Stimulated activated memory B cell treated with anti-CD40 and anti-IgM and Interleukin-4, amounts not matched to agents 10 μg/mL and 1 μg/mL and 100 μg/mL, for 72 hours (primary cell): Measurements from ENCODE around the gene DPP10.

Experiments used
- ATAC-seq: fragments of 150-1000 bp; cut with Tn5 transposase; 2 replicates; pipeline ENCODE4 v1.10.0; 2021
- H3K27ac Mint-ChIP-seq: one replicate; pipeline ENCODE4 v1.8.0; 2022; ENCODE audit warnings: mild to moderate bottlenecking, mixed read lengths
- H3K27me3 Mint-ChIP-seq: one replicate; pipeline ENCODE4 v1.8.0; 2022; ENCODE audit warnings: mixed read lengths
- H3K36me3 Mint-ChIP-seq: one replicate; pipeline ENCODE4 v1.8.0; 2022; ENCODE audit warnings: mixed read lengths
- H3K4me1 Mint-ChIP-seq: one replicate; pipeline ENCODE4 v1.8.0; 2022; ENCODE audit warnings: mixed read lengths
- H3K4me3 Mint-ChIP-seq: one replicate; pipeline ENCODE4 v1.8.0; 2022; ENCODE audit warnings: mild to moderate bottlenecking, moderate library complexity, mixed read lengths
- H3K9me3 Mint-ChIP-seq: one replicate; pipeline ENCODE4 v1.8.0; 2022; ENCODE audit warnings: mixed read lengths

The DPP10 gene

DNA sequence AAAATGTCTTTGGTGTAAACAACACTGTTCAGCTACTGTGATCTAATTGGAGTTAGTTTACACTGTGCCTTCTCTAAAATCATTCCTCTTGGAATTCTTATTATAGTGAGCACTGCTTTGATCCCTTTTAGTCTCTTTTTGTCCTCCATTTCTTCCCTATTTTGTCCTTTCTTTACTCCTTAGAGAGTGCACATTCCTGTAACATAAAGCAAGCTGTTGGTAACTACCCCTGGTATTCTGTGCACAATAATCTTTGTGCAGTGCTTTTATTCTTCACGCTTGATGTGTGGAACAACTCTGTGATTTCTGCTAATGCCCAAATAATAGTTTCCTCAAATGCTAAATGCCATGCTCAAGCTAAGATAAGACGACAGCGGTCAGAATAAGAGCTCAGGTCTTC is 401.5 kb downstream of the DPP10 start:
- no peak for ATAC-seq
- no peaks in the 10 kb centered on the region for H3K36me3 Mint-ChIP-seq
- H3K4me1 Mint-ChIP-seq = no peaks in the 10 kb centered on the region
- no peak overlapping the region for H3K27ac Mint-ChIP-seq
- H3K4me3 Mint-ChIP-seq = no peak overlapping the region
- no peaks in the 10 kb centered on the region for H3K27me3 Mint-ChIP-seq
- no peaks in the 10 kb centered on the region for H3K9me3 Mint-ChIP-seq

DNA sequence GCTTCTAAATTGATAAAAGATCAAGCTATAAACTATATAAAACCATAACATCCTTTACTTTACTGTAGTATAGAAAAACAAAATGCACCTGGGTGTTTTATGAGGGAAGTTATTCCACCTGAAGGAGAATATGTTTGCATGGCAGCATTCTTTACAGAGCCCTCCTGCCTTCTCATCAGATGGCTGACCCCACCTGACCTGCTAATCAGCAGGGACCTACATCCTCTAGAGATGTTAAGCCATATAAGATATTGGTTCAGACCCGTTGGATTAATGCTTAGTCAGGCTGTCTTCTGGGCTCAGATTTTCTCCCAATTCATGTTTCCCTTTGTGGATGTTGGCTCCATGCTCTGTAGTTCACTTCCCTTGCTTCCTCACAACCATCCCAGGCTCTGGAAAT is 414.8 kb downstream of the DPP10 start:
- Mint-ChIP-seq H3K4me1 (no peaks in the 10 kb centered on the region), H3K27ac (no peak overlapping the region), H3K4me3 (no peak overlapping the region), H3K27me3 (no peaks in the 10 kb centered on the region), H3K36me3 (no peaks in the 10 kb centered on the region), H3K9me3 (no peaks in the 10 kb centered on the region)
- no peak for ATAC-seq

DNA sequence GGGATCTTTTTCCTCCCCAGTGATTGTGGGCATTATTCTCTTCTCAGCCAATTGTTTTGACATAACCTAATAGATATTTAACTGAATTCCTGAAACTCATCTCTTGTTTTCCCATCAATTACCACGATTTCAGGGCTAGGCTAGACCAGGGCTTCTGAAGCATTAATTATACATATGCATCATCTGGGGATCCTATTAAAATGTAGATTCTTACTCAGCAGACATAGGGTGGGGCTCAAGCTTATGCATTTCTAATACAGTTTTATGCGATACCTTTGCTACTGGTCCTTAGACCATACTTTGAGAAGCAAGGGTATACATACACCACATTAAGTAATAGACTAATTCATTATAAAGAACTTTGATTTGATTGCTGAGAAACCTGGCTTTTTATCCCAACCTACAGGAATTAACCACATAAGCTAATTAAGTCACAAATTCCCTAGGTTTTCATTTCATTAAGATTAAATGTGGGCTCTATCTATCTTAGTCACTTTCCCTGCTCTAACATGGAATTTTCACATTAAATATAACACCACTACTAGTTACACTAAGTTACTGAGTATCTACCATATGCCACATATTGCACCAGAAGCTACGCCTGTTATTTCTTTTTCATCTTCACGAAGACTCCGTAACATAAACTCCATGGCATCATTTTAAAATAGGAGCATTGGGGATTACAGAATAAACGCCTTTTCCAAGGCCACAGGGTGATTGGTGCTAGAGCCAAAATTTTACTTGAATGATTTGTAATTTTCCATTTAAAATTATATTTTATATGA is 417.5 kb downstream of the DPP10 start:
- Mint-ChIP-seq H3K4me3 (no peak overlapping the region), H3K4me1 (no peaks in the 10 kb centered on the region), H3K9me3 (no peaks in the 10 kb centered on the region), H3K27me3 (no peaks in the 10 kb centered on the region), H3K36me3 (no peaks in the 10 kb centered on the region), H3K27ac (no peak overlapping the region)
- ATAC-seq = no peak

DNA sequence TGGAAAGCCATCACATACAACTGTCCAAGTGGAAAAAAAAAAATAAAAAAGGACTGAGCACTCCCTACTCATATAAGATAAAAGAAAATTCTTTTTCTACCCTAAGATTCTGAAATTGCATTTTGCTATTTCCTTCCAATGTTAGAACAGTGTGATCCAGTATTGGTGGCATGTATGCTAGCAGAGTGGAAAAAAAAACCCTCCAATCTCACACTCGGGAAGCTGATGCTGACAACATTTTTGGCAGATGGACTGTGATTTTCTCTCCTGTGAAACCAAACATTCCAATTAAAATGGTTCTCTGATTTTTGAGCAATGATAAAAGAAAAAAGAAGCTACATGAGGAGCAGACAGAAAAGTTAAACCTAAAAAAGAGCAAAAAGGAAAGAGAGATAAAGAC is 419.8 kb downstream of the DPP10 start:
- Mint-ChIP-seq H3K27ac (no peak overlapping the region), H3K36me3 (no peaks in the 10 kb centered on the region), H3K4me1 (no peaks in the 10 kb centered on the region), H3K27me3 (no peaks in the 10 kb centered on the region), H3K9me3 (no peaks in the 10 kb centered on the region), H3K4me3 (no peak overlapping the region)
- ATAC-seq = no peak

DNA sequence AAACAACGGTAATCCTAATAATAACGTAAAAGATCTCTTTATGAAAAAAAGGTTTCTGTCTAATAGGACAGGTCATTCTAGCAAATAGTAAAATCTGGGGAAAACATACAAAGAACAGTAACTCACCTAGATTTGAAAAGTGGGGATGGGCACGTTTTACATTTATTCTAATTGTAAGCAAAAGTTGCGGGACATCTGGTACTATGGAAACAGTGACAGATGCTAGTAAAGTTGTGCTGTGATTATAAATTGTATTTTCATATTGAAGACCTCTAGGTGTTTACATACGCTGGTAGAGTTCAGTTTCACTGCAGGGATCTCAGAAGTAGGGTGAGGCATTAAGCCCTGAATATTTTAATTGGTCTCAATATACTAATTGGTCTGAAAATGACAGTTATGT is 422.5 kb downstream of the DPP10 start:
- Mint-ChIP-seq H3K4me3 (no peak overlapping the region), H3K4me1 (no peaks in the 10 kb centered on the region), H3K36me3 (no peaks in the 10 kb centered on the region), H3K27ac (no peak overlapping the region), H3K27me3 (no peaks in the 10 kb centered on the region), H3K9me3 (no peaks in the 10 kb centered on the region)
- no peak for ATAC-seq

DNA sequence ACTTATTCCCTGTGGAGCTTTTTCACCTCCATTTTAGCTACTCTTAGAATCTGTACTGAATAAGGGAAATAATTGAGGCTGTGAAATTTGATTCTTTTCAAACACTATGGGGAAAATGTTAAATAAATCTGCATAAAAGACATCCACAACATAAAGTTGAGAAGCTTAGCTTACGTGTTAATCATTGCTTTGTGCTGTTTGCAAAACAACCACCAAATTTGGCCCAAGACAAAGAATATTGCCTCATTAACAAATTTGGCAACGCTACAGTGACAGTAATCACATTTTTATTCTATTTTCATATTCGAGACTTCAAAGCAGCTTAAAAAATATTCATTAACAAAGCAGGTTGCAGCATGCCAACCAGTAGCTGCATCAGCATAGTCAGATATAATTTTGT is 437.6 kb downstream of the DPP10 start:
- no peak overlapping the region for H3K4me3 Mint-ChIP-seq
- no peak overlapping the region for H3K27ac Mint-ChIP-seq
- no peaks in the 10 kb centered on the region for H3K4me1 Mint-ChIP-seq
- H3K9me3 Mint-ChIP-seq = peaks cover 4% of the 10 kb centered on the region
- H3K36me3 Mint-ChIP-seq = no peaks in the 10 kb centered on the region
- no peak for ATAC-seq
- H3K27me3 Mint-ChIP-seq = peaks cover 9% of the 10 kb centered on the region

DNA sequence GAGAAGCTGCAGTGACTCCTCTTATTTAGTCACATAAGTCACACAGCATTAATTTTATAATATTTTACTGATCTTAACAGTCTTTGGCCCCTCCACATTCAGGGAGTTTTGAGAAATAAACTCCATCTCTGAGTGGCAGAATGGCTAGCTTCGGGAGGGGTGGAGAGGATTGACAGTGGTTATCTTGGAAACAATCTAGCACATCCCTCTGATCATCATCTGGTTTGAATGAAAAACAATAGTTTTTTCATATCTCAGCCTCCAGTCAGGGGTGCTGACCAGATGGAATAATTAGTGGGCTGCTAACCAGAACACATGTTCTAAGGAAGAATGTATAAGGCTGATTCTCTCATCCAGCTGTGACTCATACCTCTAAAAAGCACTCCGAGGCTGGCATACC is 477.5 kb downstream of the DPP10 start:
- Mint-ChIP-seq H3K36me3 (no peaks in the 10 kb centered on the region), H3K4me1 (no peaks in the 10 kb centered on the region), H3K27me3 (no peaks in the 10 kb centered on the region), H3K27ac (no peak overlapping the region), H3K4me3 (no peak overlapping the region), H3K9me3 (peaks cover 5% of the 10 kb centered on the region)
- no peak for ATAC-seq

DNA sequence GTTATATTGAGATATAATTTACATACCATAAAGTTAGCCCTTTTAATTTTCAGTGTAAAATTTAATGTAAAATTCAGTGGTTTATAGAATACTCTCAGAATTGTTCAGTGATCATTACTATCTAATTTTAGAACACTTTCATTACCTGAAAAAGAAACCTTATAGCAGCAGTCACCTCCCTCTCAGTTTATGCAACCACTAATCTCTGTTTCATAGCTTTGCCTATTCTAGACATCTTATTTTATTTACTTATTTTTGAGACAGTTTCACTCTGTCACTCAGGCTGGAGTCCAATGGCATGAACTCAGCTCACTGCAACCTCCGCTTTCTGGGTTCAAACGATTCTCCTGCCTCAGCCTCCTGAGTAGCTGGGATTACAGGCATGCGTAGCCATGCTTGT is 479.6 kb downstream of the DPP10 start:
- Mint-ChIP-seq H3K4me1 (no peaks in the 10 kb centered on the region), H3K27me3 (no peaks in the 10 kb centered on the region), H3K27ac (no peak overlapping the region), H3K4me3 (no peak overlapping the region), H3K9me3 (peaks cover 2% of the 10 kb centered on the region), H3K36me3 (no peaks in the 10 kb centered on the region)
- no peak for ATAC-seq

DNA sequence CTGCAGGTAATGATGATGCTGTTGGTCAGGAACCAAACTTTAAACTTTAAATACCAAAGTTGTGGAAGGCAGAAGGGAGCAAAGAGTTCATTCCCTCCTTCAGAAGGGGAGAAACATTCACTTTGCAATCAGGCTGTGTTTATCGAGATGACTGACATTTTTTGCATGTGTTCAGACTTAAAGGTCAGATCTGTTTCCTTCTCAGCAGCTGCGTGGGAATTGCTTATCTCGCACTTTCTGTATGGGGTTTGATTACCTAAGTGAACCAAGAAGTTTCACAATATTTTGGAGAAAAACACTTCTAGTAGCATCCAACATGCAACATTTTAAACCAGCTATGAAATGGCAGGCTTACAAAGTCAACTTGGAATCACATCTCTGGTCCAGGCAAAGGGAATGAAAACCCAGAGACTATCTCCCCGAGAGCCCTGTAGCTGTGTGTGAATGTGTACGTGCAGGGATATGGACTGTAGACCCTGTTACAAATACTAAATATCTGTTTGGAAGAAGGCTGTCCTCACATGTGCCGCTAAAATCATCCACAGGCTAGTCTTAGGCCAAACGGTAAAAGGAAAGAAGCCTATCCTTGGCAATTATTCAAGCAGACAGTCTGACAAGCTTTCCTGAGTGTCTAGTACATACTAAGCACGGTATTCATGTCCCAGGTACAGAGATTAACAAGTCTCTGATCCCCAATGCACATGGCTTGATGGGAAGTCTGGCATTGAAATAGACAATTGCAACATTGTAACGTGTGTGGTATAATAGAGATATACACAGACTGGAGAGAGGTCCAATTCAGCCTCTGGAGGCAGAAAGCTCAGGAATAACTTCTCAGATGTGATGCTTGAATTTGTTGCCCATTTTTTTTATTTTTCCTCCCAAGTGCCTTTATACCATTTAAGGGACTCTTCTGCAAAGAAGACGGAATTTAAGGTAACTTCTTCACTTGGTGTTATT is 483.1 kb downstream of the DPP10 start:
- Mint-ChIP-seq H3K4me3 (no peak overlapping the region), H3K27ac (no peak overlapping the region), H3K9me3 (peaks cover 5% of the 10 kb centered on the region), H3K27me3 (no peaks in the 10 kb centered on the region), H3K36me3 (no peaks in the 10 kb centered on the region), H3K4me1 (no peaks in the 10 kb centered on the region)
- no peak for ATAC-seq

DNA sequence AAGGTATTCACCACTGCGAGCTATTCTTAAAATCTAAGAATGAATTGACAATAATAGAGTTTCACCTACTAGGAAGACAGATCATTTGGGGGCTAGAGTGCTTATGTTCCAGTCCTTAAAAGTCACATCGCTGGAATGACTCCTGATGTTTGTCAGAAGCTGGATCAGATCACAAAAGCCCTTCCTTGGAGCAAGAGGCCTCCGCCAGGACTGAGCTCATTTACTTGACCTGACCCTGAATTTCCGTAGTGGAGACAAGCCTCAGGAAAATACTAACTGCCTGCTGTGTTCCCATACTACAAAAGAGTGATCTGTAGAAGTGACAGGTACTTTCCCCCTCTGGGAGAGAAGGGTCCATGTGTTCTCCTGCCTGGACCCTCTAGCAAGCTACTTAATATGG is 483.9 kb downstream of the DPP10 start:
- no peak overlapping the region for H3K27ac Mint-ChIP-seq
- no peaks in the 10 kb centered on the region for H3K4me1 Mint-ChIP-seq
- no peaks in the 10 kb centered on the region for H3K27me3 Mint-ChIP-seq
- no peak for ATAC-seq
- H3K36me3 Mint-ChIP-seq = no peaks in the 10 kb centered on the region
- peaks cover 10% of the 10 kb centered on the region for H3K9me3 Mint-ChIP-seq
- H3K4me3 Mint-ChIP-seq = no peak overlapping the region

DNA sequence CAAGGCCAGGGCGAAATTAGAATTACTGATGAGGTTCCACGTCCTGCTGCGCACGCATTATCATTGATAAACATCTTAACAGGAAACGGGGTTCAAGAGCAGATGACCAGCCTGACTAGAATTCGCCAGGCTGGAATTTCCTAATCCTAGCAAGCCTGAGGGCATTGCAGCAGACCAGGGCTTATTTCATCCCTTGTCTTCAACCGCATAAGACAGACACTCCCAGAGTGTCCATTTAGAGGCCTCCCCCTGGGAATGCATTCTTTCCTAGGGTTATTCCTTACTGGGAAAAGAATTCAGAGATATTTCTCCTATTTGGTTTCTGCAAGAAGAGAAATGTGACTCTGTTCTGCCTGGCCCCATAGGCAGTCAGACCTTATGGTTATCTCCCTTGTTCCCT is 486.8 kb downstream of the DPP10 start:
- Mint-ChIP-seq H3K36me3 (no peaks in the 10 kb centered on the region), H3K4me1 (no peaks in the 10 kb centered on the region), H3K9me3 (peaks cover 11% of the 10 kb centered on the region), H3K27me3 (no peaks in the 10 kb centered on the region), H3K4me3 (no peak overlapping the region), H3K27ac (no peak overlapping the region)
- ATAC-seq = no peak

DNA sequence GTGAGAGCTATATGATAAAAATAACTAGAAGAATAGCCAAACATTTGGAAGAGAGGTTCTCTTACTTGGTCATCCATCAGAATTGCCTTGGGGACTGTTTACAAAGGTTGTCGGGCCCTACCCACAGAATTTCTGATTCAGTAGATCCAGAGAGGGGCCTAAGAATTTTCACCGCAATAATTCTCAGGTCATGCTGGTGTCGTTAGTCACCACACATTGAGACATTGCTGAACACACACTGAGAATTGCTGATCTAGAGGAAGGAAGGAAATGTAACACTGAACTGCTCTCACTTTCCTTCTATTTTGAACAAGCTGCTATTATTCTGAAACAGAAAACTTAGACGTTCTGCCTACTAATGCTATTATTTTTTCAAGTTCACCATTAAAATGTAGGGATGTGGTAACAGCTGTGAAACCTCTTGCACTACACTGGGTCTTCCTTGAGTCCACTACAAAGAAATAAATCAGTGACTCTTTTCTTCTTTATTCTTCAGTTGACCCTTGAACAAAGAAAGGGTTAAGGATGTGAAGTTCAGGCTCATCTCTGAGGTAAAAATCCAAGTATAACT is 491.3 kb downstream of the DPP10 start:
- peaks cover 11% of the 10 kb centered on the region for H3K9me3 Mint-ChIP-seq

DNA sequence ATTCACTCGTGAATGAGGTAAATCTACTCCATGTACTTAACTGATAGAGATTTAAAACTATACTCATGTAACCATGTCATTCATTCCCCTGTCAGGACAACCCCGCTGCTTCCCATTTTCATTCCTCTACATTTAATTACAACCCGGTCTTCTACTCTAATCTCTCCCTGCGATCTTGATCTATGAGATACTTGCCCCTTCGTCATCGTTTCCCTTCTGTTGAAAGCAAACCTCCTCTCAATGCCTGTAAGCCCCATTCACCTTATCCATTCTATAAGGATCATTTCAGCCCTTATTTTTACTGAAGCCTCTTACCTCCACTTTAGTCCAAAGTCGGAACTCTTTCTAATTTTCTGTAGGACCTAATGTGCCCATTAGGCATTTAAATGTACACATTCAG is 492.6 kb downstream of the DPP10 start:
- no peak for ATAC-seq
- H3K4me3 Mint-ChIP-seq = no peak overlapping the region
- H3K27ac Mint-ChIP-seq = no peak overlapping the region

More for the DNA sequence above, 491.3 kb downstream of the DPP10 start:
- H3K4me3 Mint-ChIP-seq = no peak overlapping the region
- no peaks in the 10 kb centered on the region for H3K36me3 Mint-ChIP-seq
- no peak overlapping the region for H3K27ac Mint-ChIP-seq
- ATAC-seq = no peak
- no peaks in the 10 kb centered on the region for H3K4me1 Mint-ChIP-seq
- H3K27me3 Mint-ChIP-seq = no peaks in the 10 kb centered on the region

DNA sequence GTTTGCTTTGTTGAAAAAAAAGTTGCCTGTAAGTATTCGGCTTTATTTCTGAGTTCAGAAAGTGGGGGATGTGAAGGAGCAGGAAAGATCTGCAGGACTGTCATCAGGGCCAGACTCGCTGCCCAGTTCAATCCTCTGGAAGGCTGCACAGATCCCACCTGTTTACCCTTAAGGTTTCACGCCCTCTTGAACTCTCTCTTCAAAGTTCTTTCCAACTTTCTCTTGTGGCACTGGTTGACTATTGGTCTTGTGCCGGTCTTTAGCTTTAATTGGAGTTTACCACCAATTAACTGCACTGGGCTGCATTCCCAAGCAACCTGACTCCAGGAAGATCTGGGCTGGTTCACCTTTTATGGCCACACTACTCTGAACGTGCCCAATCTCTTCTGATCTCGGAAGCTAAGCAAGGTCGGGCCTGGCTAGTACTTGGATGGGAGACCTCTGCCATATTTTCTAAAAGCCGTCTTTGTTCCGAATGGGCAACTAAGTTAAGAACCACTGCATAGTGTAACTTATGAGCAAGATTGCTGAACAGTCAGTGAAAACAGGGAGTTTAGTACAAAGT is 495.0 kb downstream of the DPP10 start:
- ATAC-seq = no peak
- Mint-ChIP-seq H3K36me3 (no peaks in the 10 kb centered on the region), H3K27ac (no peak overlapping the region), H3K27me3 (no peaks in the 10 kb centered on the region), H3K4me1 (no peaks in the 10 kb centered on the region), H3K9me3 (no peaks in the 10 kb centered on the region), H3K4me3 (no peak overlapping the region)

More for the DNA sequence above, 492.6 kb downstream of the DPP10 start:
- Mint-ChIP-seq H3K36me3 (no peaks in the 10 kb centered on the region), H3K4me1 (no peaks in the 10 kb centered on the region), H3K27me3 (no peaks in the 10 kb centered on the region), H3K9me3 (peaks cover 6% of the 10 kb centered on the region)

DNA sequence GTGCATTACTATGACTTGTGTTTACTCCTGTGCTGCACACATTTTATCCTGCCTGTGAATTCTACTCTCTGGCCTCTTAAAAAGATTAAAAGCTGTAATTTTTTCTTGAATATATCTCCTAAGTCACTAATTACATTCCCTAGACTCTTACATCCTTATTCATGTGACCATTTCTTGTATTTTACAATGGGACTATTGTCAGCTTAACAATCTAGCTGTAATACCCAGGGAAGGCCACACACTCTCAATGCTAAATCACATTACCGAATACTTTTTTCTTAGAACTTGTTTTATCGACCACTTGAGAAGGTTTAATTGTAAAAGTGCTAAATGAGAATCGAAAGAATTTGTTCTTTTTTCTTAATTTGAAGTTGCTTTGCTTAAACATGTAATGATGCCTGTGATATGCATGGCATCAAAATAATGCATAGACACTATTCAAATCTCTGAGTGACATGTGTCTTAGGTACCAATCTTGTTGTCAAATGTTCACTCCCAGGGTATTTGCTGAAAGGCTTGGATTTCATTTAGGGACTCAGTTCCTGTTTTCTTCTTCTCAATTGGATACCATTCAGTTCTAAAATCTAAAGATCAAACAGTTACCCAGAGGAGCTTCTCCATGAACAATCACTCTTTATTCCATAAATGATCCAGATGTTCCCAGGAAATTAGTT is 498.5 kb downstream of the DPP10 start:
- Mint-ChIP-seq H3K36me3 (no peaks in the 10 kb centered on the region), H3K27me3 (no peaks in the 10 kb centered on the region), H3K27ac (no peak overlapping the region), H3K9me3 (no peaks in the 10 kb centered on the region), H3K4me1 (no peaks in the 10 kb centered on the region), H3K4me3 (no peak overlapping the region)
- no peak for ATAC-seq
